OCI-LY3 (cell line): ENCODE results near the gene FGF19.

Experiments
- CTCF ChIP-seq: fragments of 200-600, 300-600 bp; sonication (generic); IDR thresholded peaks from 2 replicates; pipeline ENCODE4 v1.5.1; 2014; ENCODE audit warnings: antibody characterized with exemption, low read length, low read depth
- EZH2phosphoT487 ChIP-seq: fragments of 200-600 bp; shearing (Covaris generic); IDR thresholded peaks from 2 replicates; pipeline ENCODE4 v1.6.1; 2018; ENCODE audit warnings: antibody characterized with exemption, mixed run types, low read depth

- no peak for TF ChIP-seq CTCF
- TF ChIP-seq EZH2phosphoT487: no peak
Measured at GRCh38 chr11:69649576-69649900, 54.3 kb downstream of the FGF19 start.
